Ascending aorta (tissue), 2 donors: ENCODE measurements around the gene CCR3. TPM values are rescaled to one million over a fixed set of nuclear protein-coding genes. Genes with fewer than 3 reads are reported as not detected.
A peak's percentile ranks its signal among the peaks of the same experiment; 100 is the strongest.
"Not testable (repeated sequence)": the region's sequence is repeated elsewhere in the genome, so short reads cannot be mapped to it uniquely, and the experiment has no call there.

Experiments
- DNase-seq, 2 donors: peaks; one replicate each; pipeline ENCODE4 v3.0.0-alpha.2; 2019; ENCODE audit warnings: low spot score in 2 of 2
- H3K27ac ChIP-seq, 2 donors: fragments of 200-600 bp; sonication (generic); one replicate each; pipeline ENCODE4 v1.5.1; 2016 to 2017; ENCODE audit warnings: mild to moderate bottlenecking in 1 of 2
- H3K27me3 ChIP-seq: fragments of 200-600 bp; sonication (generic); one replicate; pipeline ENCODE4 v1.5.1; 2017
- H3K36me3 ChIP-seq, 2 donors: fragments of 200-600 bp; sonication (generic); one replicate each; pipeline ENCODE4 v1.5.1; 2016
- H3K4me1 ChIP-seq, 2 donors: fragments of 200-600 bp; sonication (generic); one replicate each; pipeline ENCODE4 v1.5.1; 2016 to 2017; ENCODE audit warnings: mild to moderate bottlenecking in 1 of 2
- H3K4me3 ChIP-seq, 2 donors: fragments of 200-600 bp; sonication (generic); one replicate each; pipeline ENCODE4 v1.5.1; 2016 to 2017; ENCODE audit warnings: mild to moderate bottlenecking in 1 of 2
- H3K9me3 ChIP-seq, 2 donors: fragments of 200-600 bp; sonication (generic); one replicate each; pipeline ENCODE4 v1.5.1; 2016
- intact Hi-C: fragments of 100-400 bp; cut with DNase I; formaldehyde crosslinking; loops from one replicate; pipeline ENCODE4 v1.15.1; 2023
- total RNA-seq: library from RNA; depleted of rRNA; stranded (reverse); fragments of >200 nt; gene quantifications from one replicate; pipeline ENCODE4 v1.1.0, GENCODE V29; 2016
- TF ChIP-seq, protein P1 (sequence below), 3 experiments: fragments of 200-600 bp in 2 of 3; fragments of 450-650 bp in 1 of 3; sonication (generic) in 2 of 3; IDR thresholded peaks; one replicate each; pipeline ENCODE4 v1.5.1; 2016 to 2019; ENCODE audit warnings: antibody characterized with exemption in 3 of 3, mild to moderate bottlenecking in 1 of 3, moderate library complexity in 1 of 3

The CCR3 gene
- total RNA-seq, 1 donor from 2014 or later = not detected

DNA sequence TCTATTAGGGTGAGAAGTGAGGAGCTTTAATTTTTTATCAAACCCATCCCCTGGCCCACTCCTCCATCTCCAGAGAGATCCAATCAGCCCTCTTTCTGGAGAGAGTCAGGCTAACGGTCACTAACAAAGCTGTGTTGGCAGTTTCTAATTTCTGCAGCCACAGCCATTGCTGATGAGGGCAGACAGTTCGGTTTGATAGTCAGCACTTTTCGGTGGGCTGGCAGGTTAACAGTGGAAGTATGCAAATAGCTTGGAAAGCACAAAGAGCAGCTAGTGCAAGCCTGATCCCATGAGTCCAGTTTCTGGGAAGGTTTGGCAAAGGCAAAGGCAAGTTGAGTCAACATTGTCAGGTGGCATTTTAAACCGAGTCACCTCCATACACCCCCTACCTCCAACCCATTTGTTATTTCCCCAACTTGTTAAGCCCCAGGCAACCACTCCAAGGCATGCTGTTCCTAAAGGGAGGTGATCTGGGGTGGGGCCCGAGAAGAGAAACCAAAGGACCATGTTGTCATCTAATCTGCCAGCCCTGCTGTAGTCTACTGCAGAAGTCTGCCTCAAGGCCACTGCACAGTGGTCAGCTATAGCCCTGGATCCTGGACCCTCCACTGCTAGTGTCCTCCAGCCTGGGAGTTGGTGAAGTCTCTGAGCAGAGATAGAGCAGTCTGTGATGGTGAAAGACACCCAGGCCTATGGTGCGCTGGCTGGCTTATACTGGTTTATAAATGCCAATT, 35.8 kb upstream of the CCR3 start:
- Histone ChIP-seq H3K4me1 (no peaks in the 10 kb centered on the region), H3K27me3 (no peaks in the 10 kb centered on the region), H3K36me3 (no peaks in the 10 kb centered on the region), H3K27ac (no peak overlapping the region), H3K9me3 (no peaks in the 10 kb centered on the region), H3K4me3 (peak overlapping the region in 1 of 2 donors; percentile 34)
- TF ChIP-seq, protein P1, sequence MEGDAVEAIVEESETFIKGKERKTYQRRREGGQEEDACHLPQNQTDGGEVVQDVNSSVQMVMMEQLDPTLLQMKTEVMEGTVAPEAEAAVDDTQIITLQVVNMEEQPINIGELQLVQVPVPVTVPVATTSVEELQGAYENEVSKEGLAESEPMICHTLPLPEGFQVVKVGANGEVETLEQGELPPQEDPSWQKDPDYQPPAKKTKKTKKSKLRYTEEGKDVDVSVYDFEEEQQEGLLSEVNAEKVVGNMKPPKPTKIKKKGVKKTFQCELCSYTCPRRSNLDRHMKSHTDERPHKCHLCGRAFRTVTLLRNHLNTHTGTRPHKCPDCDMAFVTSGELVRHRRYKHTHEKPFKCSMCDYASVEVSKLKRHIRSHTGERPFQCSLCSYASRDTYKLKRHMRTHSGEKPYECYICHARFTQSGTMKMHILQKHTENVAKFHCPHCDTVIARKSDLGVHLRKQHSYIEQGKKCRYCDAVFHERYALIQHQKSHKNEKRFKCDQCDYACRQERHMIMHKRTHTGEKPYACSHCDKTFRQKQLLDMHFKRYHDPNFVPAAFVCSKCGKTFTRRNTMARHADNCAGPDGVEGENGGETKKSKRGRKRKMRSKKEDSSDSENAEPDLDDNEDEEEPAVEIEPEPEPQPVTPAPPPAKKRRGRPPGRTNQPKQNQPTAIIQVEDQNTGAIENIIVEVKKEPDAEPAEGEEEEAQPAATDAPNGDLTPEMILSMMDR (IDR thresholded peaks at IDR 0.05) = no peak
- no peak for DNase-seq
- intact Hi-C loops = no loop called here

DNA sequence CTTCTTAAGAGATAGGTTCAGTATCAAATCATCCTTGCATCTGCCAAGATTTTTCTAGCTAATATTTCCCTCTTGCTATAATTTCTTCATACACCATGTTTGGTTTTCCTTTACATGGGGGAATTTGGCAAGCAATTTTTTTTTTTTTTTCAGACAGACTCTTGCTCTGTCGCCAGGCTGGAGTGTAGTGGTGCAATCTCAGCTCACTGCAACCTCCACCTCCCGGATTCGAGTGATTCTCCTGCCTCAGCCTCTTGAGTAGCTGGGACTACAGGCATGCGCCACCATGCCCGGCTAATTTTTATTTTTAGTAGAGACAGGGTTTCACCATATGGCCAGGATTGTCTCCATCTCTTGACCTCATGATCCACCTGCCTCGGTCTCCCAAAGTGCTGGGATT, 34.7 kb upstream of the CCR3 start:
- H3K36me3 ChIP-seq, intact Hi-C loops, H3K4me1 ChIP-seq, H3K9me3 ChIP-seq, DNase-seq, H3K27me3 ChIP-seq: not testable (repeated sequence)
- peak overlapping the region in 1 of 2 donors; percentile 44 for H3K4me3 ChIP-seq
- peak overlapping the region in 1 of 2 donors; percentile 37 for H3K27ac ChIP-seq

DNA sequence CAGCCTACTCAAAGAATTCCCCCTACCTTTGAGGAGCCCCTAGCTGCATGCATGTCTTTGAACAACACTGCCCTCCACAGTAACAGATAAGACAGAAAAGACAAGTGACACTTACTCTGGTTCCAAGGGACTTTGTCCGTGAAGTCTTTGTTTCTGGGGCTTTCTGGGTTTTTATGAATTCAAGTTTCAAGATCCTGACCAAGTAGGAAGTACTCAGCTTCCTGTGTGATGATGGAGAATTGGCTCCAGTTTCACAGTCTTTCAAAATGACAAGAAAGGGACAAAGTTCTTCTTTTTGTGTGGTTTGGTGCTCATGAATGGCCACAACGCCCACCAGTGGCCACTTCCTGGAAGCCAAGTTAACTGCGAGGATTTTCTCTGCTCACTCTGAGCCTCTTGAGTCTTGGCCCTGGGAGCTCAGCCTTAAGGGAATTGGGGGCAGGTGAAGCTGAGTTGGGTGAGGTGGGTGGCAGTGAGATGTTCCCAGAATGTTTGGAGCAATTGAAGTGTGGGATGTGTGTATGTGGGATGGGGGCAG, 34.0 kb upstream of the CCR3 start, which contains the start of gene CCR1:
CCR1 (minus strand) TSS at position 147 of the 538 bp plus-strand sequence. CDS start 4,000 bp downstream, outside the sequence.
- Histone ChIP-seq H3K27me3 (no peaks in the 10 kb centered on the region), H3K9me3 (no peaks in the 10 kb centered on the region), H3K36me3 (no peaks in the 10 kb centered on the region), H3K4me3 (peak within 1 kb of the TSS in 1 of 2 donors; percentile 44), H3K4me1 (no peaks in the 10 kb centered on the region), H3K27ac (peak within 1 kb of the TSS in 1 of 2 donors; percentile 37)
- intact Hi-C loops = no loop called here
- TF ChIP-seq, protein P1 (IDR thresholded peaks at IDR 0.05) = peak in 2 of 3 experiments; percentile 22 to 24
- peak in 1 of 2 donors; percentile 72 for DNase-seq

DNA sequence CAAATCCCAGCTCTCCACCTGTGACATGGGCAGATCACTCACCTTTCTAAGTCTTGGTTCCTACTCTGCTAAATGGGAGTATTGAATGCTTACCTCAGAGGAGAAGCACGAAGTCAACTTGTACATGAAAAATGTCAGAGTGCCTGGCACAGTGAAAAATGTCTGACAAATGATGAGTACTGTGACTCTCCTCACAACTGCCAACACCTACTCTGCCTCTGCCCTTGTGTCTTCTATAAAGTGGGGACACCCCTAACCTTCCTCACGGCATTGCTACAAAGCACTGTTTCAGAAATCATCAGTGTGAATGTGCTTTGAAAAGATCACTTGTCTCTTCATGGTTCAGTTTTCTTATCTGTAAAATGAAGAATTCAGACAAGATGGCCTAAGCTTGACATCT, 33.2 kb upstream of the CCR3 start:
- intact Hi-C loops = no loop called here
- no peaks in the 10 kb centered on the region for H3K27me3 ChIP-seq
- H3K4me3 ChIP-seq = no peak overlapping the region
- H3K9me3 ChIP-seq = no peaks in the 10 kb centered on the region
- no peaks in the 10 kb centered on the region for H3K4me1 ChIP-seq
- DNase-seq = no peak
- no peaks in the 10 kb centered on the region for H3K36me3 ChIP-seq
- TF ChIP-seq, protein P1 (IDR thresholded peaks at IDR 0.05) = no peak
- H3K27ac ChIP-seq = no peak overlapping the region

DNA sequence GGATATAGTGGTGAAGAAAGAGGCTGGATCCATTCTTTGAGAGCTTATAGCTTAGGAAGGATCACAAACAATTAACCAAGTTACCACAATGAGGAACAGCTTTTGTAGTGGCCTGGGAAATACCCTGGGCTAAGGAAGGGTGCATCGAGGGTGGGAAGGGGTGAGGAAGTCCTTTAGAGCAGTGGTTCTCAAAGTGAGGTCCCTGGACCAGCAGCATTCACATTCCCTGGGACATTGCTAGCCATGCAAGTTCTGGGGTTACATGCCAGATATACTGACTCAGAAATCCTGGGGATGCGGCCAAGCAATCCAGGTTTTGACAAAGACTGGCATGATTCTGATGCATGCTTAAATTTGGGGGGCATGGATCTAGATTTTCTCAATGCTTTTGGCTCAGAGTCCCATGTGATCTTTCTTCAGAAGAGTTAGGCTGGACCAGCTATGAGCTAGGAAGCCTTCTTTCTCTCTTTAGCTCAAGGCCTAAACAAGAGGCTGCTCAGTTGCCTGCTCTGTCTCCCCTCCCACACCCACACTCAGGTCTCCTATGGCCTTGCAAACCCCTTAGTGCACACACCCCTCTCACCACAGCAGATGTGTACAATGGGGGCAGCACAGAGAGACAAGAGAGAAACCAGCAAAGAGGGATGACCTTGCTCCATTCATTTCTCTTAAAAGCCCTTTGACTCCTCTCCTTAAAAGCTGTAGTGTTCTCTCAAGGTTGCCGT, 32.4 kb upstream of the CCR3 start:
- no peaks in the 10 kb centered on the region for H3K36me3 ChIP-seq
- no peaks in the 10 kb centered on the region for H3K4me1 ChIP-seq
- H3K9me3 ChIP-seq = no peaks in the 10 kb centered on the region
- no peak overlapping the region for H3K4me3 ChIP-seq
- no peaks in the 10 kb centered on the region for H3K27me3 ChIP-seq
- no peak for DNase-seq
- intact Hi-C loops = no loop called here
- TF ChIP-seq, protein P1 (IDR thresholded peaks at IDR 0.05) = no peak
- H3K27ac ChIP-seq = no peak overlapping the region

DNA sequence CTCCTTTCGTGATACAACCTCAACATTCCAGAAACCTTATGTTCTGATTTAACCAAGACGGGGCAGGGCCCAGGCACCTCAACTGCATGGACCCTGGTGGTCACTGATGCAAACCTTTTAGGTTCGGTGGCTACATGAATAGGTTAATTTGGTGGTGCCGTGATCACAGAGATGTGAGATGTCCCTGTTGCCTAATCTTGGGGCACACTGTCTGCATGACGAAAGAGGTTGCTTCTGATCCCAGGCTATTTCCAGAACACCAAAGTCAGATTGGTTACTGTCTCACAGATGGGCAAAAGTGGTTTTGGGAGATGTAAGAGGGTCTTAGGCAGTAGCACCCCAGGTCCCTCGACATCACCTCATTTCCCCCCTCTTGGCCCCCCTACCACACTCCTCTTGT, 30.2 kb upstream of the CCR3 start:
- TF ChIP-seq, protein P1 (IDR thresholded peaks at IDR 0.05) = no peak
- H3K27me3 ChIP-seq = no peaks in the 10 kb centered on the region
- no peaks in the 10 kb centered on the region for H3K4me1 ChIP-seq
- no peak overlapping the region for H3K27ac ChIP-seq
- H3K4me3 ChIP-seq = no peak overlapping the region
- intact Hi-C loops = no loop called here
- no peaks in the 10 kb centered on the region for H3K36me3 ChIP-seq
- no peaks in the 10 kb centered on the region for H3K9me3 ChIP-seq
- no peak for DNase-seq
